H9 (cell line): ENCODE measurements around the gene KDM4C. TPM values are rescaled to one million over a fixed set of nuclear protein-coding genes. Genes with fewer than 3 reads are reported as not detected.

Experiments used
- DNase-seq: peaks from one replicate; pipeline ENCODE4 v3.0.0-alpha.2; 2017
- H2AFZ ChIP-seq: one replicate; pipeline ENCODE4 v1.6.1; 2013; ENCODE audit warnings: mild to moderate bottlenecking, low read length, control low read depth, moderate library complexity
- H2AK5ac ChIP-seq: 2 replicates; pipeline ENCODE4 v1.6.1; 2013; ENCODE audit warnings: low read length, control low read depth, mixed read lengths; ENCODE audit not compliant: insufficient read length
- H2BK120ac ChIP-seq: one replicate; pipeline ENCODE4 v1.6.1; 2013; ENCODE audit warnings: low read depth, mild to moderate bottlenecking, low read length, control low read depth, inconsistent platforms; ENCODE audit not compliant: poor library complexity, severe bottlenecking
- H2BK12ac ChIP-seq: 2 replicates; pipeline ENCODE4 v1.6.1; 2013; ENCODE audit warnings: low read length, control low read depth, mixed read lengths, low read depth; ENCODE audit not compliant: insufficient read length
- H2BK15ac ChIP-seq: 2 replicates; pipeline ENCODE4 v1.6.1; 2013; ENCODE audit warnings: low read depth, low read length, control low read depth
- H2BK20ac ChIP-seq: one replicate; pipeline ENCODE4 v1.6.1; 2013; ENCODE audit warnings: low read depth, mild to moderate bottlenecking, low read length, control low read depth, inconsistent platforms; ENCODE audit not compliant: poor library complexity, severe bottlenecking
- H2BK5ac ChIP-seq: 2 replicates; pipeline ENCODE4 v1.6.1; 2013; ENCODE audit warnings: low read length, control low read depth, mixed read lengths; ENCODE audit not compliant: insufficient read length
- H3K14ac ChIP-seq: 2 replicates; pipeline ENCODE4 v1.6.1; 2013; ENCODE audit warnings: low read length, control low read depth; ENCODE audit not compliant: insufficient read depth
- H3K18ac ChIP-seq: 2 replicates; pipeline ENCODE4 v1.6.1; 2013; ENCODE audit warnings: low read depth, mild to moderate bottlenecking, mixed read lengths, low read length, control low read depth; ENCODE audit not compliant: insufficient read length
- H3K23ac ChIP-seq: 2 replicates; pipeline ENCODE4 v1.6.1; 2013; ENCODE audit warnings: low read length, control low read depth, mixed read lengths, low read depth; ENCODE audit not compliant: insufficient read length
- H3K23me2 ChIP-seq: 2 replicates; pipeline ENCODE4 v1.6.1; 2013; ENCODE audit warnings: low read depth, mild to moderate bottlenecking, mixed read lengths, low read length, control low read depth; ENCODE audit not compliant: insufficient read length, poor library complexity, severe bottlenecking
- H3K27ac ChIP-seq: 2 replicates; pipeline ENCODE4 v1.5.1; 2013; ENCODE audit warnings: low read length, control low read depth, mixed read lengths, low read depth; ENCODE audit not compliant: insufficient read length
- H3K27me3 ChIP-seq: 2 replicates; pipeline ENCODE4 v1.6.1; 2013; ENCODE audit warnings: low read length, control low read depth, inconsistent platforms; ENCODE audit not compliant: insufficient read depth
- H3K4ac ChIP-seq: 2 replicates; pipeline ENCODE4 v1.6.1; 2013; ENCODE audit warnings: low read depth, mild to moderate bottlenecking, control low read depth, inconsistent platforms, low read length, moderate library complexity
- H3K4me1 ChIP-seq: 2 replicates; pipeline ENCODE4 v1.6.1; 2013; ENCODE audit warnings: low read length, control low read depth, inconsistent platforms; ENCODE audit not compliant: insufficient read depth
- H3K4me2 ChIP-seq: 2 replicates; pipeline ENCODE4 v1.6.1; 2013; ENCODE audit warnings: low read length, control low read depth, mixed read lengths; ENCODE audit not compliant: insufficient read length, insufficient read depth
- H3K56ac ChIP-seq: 2 replicates; pipeline ENCODE4 v1.6.1; 2013; ENCODE audit warnings: low read depth, mild to moderate bottlenecking, mixed read lengths, low read length, control low read depth; ENCODE audit not compliant: insufficient read length
- H3K79me1 ChIP-seq: 2 replicates; pipeline ENCODE4 v1.6.1; 2013; ENCODE audit warnings: low read depth, mild to moderate bottlenecking, moderate library complexity, low read length, control low read depth, inconsistent platforms; ENCODE audit not compliant: insufficient read depth, poor library complexity, severe bottlenecking
- H3K79me2 ChIP-seq: 2 replicates; pipeline ENCODE4 v1.6.1; 2013; ENCODE audit warnings: low read length, control low read depth, inconsistent platforms; ENCODE audit not compliant: insufficient read depth
- H3K9ac ChIP-seq: 2 replicates; pipeline ENCODE4 v1.6.1; 2013; ENCODE audit warnings: low read length, control low read depth, mixed read lengths; ENCODE audit not compliant: insufficient read length; ENCODE audit errors: extremely low read depth
- H3K9me3 ChIP-seq: one replicate; pipeline ENCODE4 v1.6.1; 2013; ENCODE audit warnings: low read depth, low read length, inconsistent platforms; ENCODE audit not compliant: control insufficient read depth
- H3T11ph ChIP-seq: one replicate; pipeline ENCODE4 v1.6.1; 2013; ENCODE audit warnings: mild to moderate bottlenecking, low read length, control low read depth, inconsistent platforms
- H4K20me1 ChIP-seq: one replicate; pipeline ENCODE4 v1.6.1; 2013; ENCODE audit not compliant: control insufficient read depth, insufficient read length, insufficient read depth
- H4K5ac ChIP-seq: 2 replicates; pipeline ENCODE4 v1.6.1; 2013; ENCODE audit warnings: low read depth, mild to moderate bottlenecking, mixed read lengths, low read length, control low read depth; ENCODE audit not compliant: insufficient read length
- H4K8ac ChIP-seq: replicated peaks from 2 replicates; pipeline ENCODE4 v1.6.1; 2013; ENCODE audit warnings: low read length, control low read depth, mixed read lengths, low read depth; ENCODE audit not compliant: insufficient read length
- H4K91ac ChIP-seq: 2 replicates; pipeline ENCODE4 v1.6.1; 2013; ENCODE audit warnings: low read depth, mild to moderate bottlenecking, moderate library complexity, mixed read lengths, low read length, control low read depth; ENCODE audit not compliant: insufficient read length
- H3K27ac Mint-ChIP-seq, 3 experiments: 2 replicates in 2 of 3; 3 replicates in 1 of 3; pipeline ENCODE4 v1.8.0; 2020 to 2021; ENCODE audit warnings: mixed read lengths in 3 of 3, mild to moderate bottlenecking in 1 of 3, moderate library complexity in 1 of 3
- H3K27me3 Mint-ChIP-seq: 2 replicates; pipeline ENCODE4 v1.8.0; 2021; ENCODE audit warnings: low read depth, mild to moderate bottlenecking, moderate library complexity, mixed read lengths
- H3K36me3 Mint-ChIP-seq, 3 experiments: 2 replicates in 2 of 3; 3 replicates in 1 of 3; pipeline ENCODE4 v1.8.0; 2020 to 2021; ENCODE audit warnings: low read depth in 3 of 3, mixed read lengths in 3 of 3; ENCODE audit not compliant: insufficient read depth in 1 of 3
- H3K4me1 Mint-ChIP-seq, 2 experiments: 2 replicates each; pipeline ENCODE4 v1.8.0; 2020; ENCODE audit warnings: mixed read lengths in 2 of 2
- H3K4me3 Mint-ChIP-seq, 2 experiments: 2 replicates in 1 of 2; 3 replicates in 1 of 2; pipeline ENCODE4 v1.8.0; 2020 to 2021; ENCODE audit warnings: mild to moderate bottlenecking in 2 of 2, mixed read lengths in 2 of 2, moderate library complexity in 1 of 2
- H3K9me3 Mint-ChIP-seq, 2 experiments: 2 replicates in 1 of 2; 3 replicates in 1 of 2; pipeline ENCODE4 v1.8.0; 2020; ENCODE audit warnings: mild to moderate bottlenecking in 2 of 2, mixed read lengths in 2 of 2, moderate library complexity in 1 of 2
- CTCF ChIP-seq: fragments of 200-600 bp; sonication (generic); conservative IDR thresholded peaks from 3 replicates; pipeline ENCODE4 v1.8.0; 2021; ENCODE audit warnings: antibody characterized with exemption, mild to moderate bottlenecking
- WGBS: extraction: QIAGEN DNeasy Blood & Tissue Kit; methylation state at CpG from one replicate; pipeline ENCODE4 v1.1.7; 2013; ENCODE audit warnings: missing lambda C conversion rate, low lambda C conversion rate, mixed read lengths; ENCODE audit not compliant: insufficient read length; ENCODE audit errors: extremely low coverage; 5-methylcytosine and 5-hydroxymethylcytosine counted together
- total RNA-seq: library from RNA; stranded (reverse); gene quantifications from 2 replicates; pipeline ENCODE4 v1.2.1, GENCODE V29; 2021

KDM4C gene
- total RNA-seq, 1 experiment from 2014 or later = 24.0 TPM

- Histone ChIP-seq H3K27me3 (no peaks in the 10 kb centered on the region), H3K9ac (no peak overlapping the region), H3K79me2 (no peaks in the 10 kb centered on the region), H3K18ac (no peak overlapping the region), H2BK120ac (no peak overlapping the region), H2AFZ (no peak overlapping the region), H3K9me3 (no peaks in the 10 kb centered on the region), H4K91ac (no peak overlapping the region), H3K79me1 (no peaks in the 10 kb centered on the region), H3K27ac (no peak overlapping the region), H2AK5ac (no peak overlapping the region), H3K23me2 (no peaks in the 10 kb centered on the region), H3K4ac (no peak overlapping the region), H3T11ph (no peak overlapping the region), H2BK5ac (no peak overlapping the region), H2BK15ac (no peak overlapping the region), H3K14ac (no peak overlapping the region), H4K8ac (no peak overlapping the region), H2BK12ac (no peak overlapping the region), H3K4me2 (no peak overlapping the region), H2BK20ac (no peak overlapping the region), H4K5ac (no peak overlapping the region), H3K23ac (no peak overlapping the region), H3K4me1 (no peaks in the 10 kb centered on the region), H4K20me1 (no peaks in the 10 kb centered on the region), H3K56ac (no peak overlapping the region)
- Mint-ChIP-seq H3K9me3 (peaks cover 0 to 3% of the 10 kb centered on the region in 2 experiments; a peak in 1 of 5 replicates), H3K36me3 (peaks cover 0 to 5% (median 3%) of the 10 kb centered on the region in 3 experiments; a peak in 5 of 7 replicates), H3K4me3 (no peak overlapping the region), H3K27me3 (no peaks in the 10 kb centered on the region), H3K4me1 (no peaks in the 10 kb centered on the region), H3K27ac (no peak overlapping the region)
- DNase-seq = no peak
- no peak for TF ChIP-seq CTCF
- WGBS = no CpG with 5 or more reads among the region's 4 CpGs
Measured at GRCh38 chr9:7154650-7155049, 396.9 kb downstream of the KDM4C start.
